Measurements from ENCODE around the gene NPAS3.

Gene NPAS3

GRCh38 chr14:33657476-33657875, 718.8 kb downstream of the NPAS3 start:
- no peak for DNase-seq

GRCh38 chr14:33660248-33660647, 721.6 kb downstream of the NPAS3 start:
- DNase-seq: no peak

GRCh38 chr14:33661101-33661500, 722.4 kb downstream of the NPAS3 start:
- no peak for DNase-seq

GRCh38 chr14:33668066-33668465, 729.4 kb downstream of the NPAS3 start:
- no peak for DNase-seq

GRCh38 chr14:33669111-33669510, 730.4 kb downstream of the NPAS3 start:
- DNase-seq: no peak

- no peak for DNase-seq
Observed at GRCh38 chr14:33670235-33670634, 731.6 kb downstream of the NPAS3 start.

- no peak for DNase-seq
Observed at GRCh38 chr14:33671556-33671955, 732.9 kb downstream of the NPAS3 start.

- no peak for DNase-seq
Observed at GRCh38 chr14:33674927-33675326, 736.2 kb downstream of the NPAS3 start.

- no peak for DNase-seq
Observed at GRCh38 chr14:33675415-33676130, 736.9 kb downstream of the NPAS3 start.

GRCh38 chr14:33676135-33676566, 737.5 kb downstream of the NPAS3 start:
- DNase-seq: no peak

GRCh38 chr14:33676891-33677290, 738.2 kb downstream of the NPAS3 start:
- no peak for DNase-seq

- no peak for DNase-seq
Observed at GRCh38 chr14:33678005-33678404, 739.3 kb downstream of the NPAS3 start.

GRCh38 chr14:33679025-33679424, 740.3 kb downstream of the NPAS3 start:
- DNase-seq: no peak

- DNase-seq: no peak
Observed at GRCh38 chr14:33679461-33680225, 741.0 kb downstream of the NPAS3 start.

GRCh38 chr14:33680873-33681272, 742.2 kb downstream of the NPAS3 start:
- DNase-seq: no peak

GRCh38 chr14:33682760-33683159, 744.1 kb downstream of the NPAS3 start:
- DNase-seq: no peak

GRCh38 chr14:33685026-33685425, 746.3 kb downstream of the NPAS3 start:
- no peak for DNase-seq

- no peak for DNase-seq
Observed at GRCh38 chr14:33685698-33686097, 747.0 kb downstream of the NPAS3 start.

- no peak for DNase-seq
Observed at GRCh38 chr14:33686218-33686617, 747.5 kb downstream of the NPAS3 start.

- DNase-seq: no peak
Observed at GRCh38 chr14:33686856-33687255, 748.2 kb downstream of the NPAS3 start.

- no peak for DNase-seq
Observed at GRCh38 chr14:33689680-33690079, 751.0 kb downstream of the NPAS3 start.

GRCh38 chr14:33691907-33692306, 753.2 kb downstream of the NPAS3 start:
- no peak for DNase-seq

GRCh38 chr14:33692762-33693161, 754.1 kb downstream of the NPAS3 start:
- DNase-seq: no peak

GRCh38 chr14:33693237-33693636, 754.6 kb downstream of the NPAS3 start:
- no peak for DNase-seq
